ENCODE measurements around the gene LRRC7.

The LRRC7 gene

DNA sequence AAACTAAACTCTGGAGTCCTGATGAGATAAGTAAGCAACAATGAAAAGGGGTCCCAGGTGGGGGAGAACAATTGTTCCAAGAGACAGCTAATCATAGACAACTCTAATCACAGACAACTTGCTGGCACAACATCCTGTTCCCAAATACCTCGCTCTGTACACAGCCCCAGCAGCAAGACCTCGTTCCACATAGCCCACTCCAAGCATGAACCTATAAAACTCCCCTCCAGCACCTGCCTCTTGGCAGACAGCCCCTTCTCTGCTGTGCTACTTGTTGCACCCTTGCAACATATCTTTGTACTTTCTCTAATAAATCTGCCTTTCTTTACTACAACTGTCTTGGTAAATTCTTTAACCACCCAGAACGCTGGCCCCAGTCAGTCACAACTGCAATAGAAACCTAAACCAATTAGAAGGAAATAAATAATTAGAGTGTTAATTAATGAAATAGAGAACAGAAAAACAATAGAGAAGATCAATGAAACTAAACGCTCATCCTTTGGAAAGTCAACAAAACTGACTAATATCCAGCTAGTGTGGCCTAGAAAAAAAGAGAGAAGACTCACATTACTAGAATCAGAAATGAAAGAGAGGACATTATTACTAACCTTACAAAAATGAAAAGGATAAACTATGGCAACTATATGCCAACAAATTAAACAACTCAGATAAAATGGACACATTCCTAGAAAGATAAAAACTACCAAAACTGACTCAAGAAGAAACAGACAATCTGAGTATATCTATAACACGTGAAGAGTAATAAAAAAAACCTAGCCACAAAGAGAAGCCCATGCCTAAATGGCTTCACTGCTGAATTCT is 601.5 kb downstream of the LRRC7 start:
- Histone ChIP-seq H2AFZ (ENCODE audit: low read length) (no peak overlapping the region), H3F3A (ENCODE audit: insufficient read depth, low read length) (no peaks in the 10 kb centered on the region), H3K36me3 (replicated peaks; ENCODE audit: insufficient read depth, low read length) (no peaks in the 10 kb centered on the region; the same call in 1 of the 2 replicates)

DNA sequence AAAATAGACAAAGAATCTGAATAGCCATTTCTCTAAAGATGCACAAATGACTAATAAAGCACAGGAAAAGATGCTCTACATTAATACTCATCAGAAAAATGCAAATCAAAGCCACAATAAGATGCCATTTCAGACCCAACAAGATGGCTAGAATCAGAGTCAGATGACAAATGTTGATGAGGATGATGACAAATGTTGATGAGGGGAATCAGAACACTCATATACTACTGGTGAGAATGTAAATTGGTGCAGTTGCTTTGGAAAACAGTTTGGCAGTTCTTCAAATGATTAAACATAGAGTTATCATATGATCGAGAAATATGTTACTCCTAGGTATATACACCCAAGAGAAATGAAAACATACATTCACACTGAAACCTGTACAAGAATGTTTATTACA is 603.8 kb downstream of the LRRC7 start:
- Histone ChIP-seq H3F3A (ENCODE audit: insufficient read depth, low read length) (no peaks in the 10 kb centered on the region), H2AFZ (ENCODE audit: low read length) (no peak overlapping the region), H3K36me3 (replicated peaks; ENCODE audit: insufficient read depth, low read length) (no peaks in the 10 kb centered on the region; the same call in 1 of the 2 replicates), H3K79me2 (ENCODE audit: low read length) (no peaks in the 10 kb centered on the region), H3K4me1 (ENCODE audit: low read length) (no peaks in the 10 kb centered on the region), H3K9me3 (replicated peaks; ENCODE audit: insufficient read depth, low read length) (no peaks in the 10 kb centered on the region), H3K9me2 (replicated peaks; ENCODE audit: insufficient read depth, low read length) (no peaks in the 10 kb centered on the region), H3K27ac (ENCODE audit: low read length) (no peak overlapping the region), H4K20me1 (ENCODE audit: insufficient read depth, low read length) (no peaks in the 10 kb centered on the region), H3K4me2 (ENCODE audit: low read depth, low read length) (no peak overlapping the region), H3K4me3 (ENCODE audit: low read length) (no peak overlapping the region), H3K27me3 (replicated peaks; ENCODE audit: insufficient read depth, low read length) (no peaks in the 10 kb centered on the region), H3K9ac (ENCODE audit: low read length) (no peak overlapping the region)
- no peak for DNase-seq
- TF ChIP-seq, protein P1, sequence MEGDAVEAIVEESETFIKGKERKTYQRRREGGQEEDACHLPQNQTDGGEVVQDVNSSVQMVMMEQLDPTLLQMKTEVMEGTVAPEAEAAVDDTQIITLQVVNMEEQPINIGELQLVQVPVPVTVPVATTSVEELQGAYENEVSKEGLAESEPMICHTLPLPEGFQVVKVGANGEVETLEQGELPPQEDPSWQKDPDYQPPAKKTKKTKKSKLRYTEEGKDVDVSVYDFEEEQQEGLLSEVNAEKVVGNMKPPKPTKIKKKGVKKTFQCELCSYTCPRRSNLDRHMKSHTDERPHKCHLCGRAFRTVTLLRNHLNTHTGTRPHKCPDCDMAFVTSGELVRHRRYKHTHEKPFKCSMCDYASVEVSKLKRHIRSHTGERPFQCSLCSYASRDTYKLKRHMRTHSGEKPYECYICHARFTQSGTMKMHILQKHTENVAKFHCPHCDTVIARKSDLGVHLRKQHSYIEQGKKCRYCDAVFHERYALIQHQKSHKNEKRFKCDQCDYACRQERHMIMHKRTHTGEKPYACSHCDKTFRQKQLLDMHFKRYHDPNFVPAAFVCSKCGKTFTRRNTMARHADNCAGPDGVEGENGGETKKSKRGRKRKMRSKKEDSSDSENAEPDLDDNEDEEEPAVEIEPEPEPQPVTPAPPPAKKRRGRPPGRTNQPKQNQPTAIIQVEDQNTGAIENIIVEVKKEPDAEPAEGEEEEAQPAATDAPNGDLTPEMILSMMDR (IDR thresholded peaks at IDR 0.05; ENCODE audit: low read length): no peak
- TF ChIP-seq EZH2 (optimal IDR thresholded peaks at IDR 0.05; ENCODE audit: low read depth, low read length): no peak

More for the DNA sequence above, 601.5 kb downstream of the LRRC7 start:
- TF ChIP-seq EZH2phosphoT487 (IDR thresholded peaks at IDR 0.05; ENCODE audit: low read length) (no peak), EZH2 (optimal IDR thresholded peaks at IDR 0.05; ENCODE audit: low read depth, low read length) (no peak)
- TF ChIP-seq, protein P1 (IDR thresholded peaks at IDR 0.05; ENCODE audit: low read length): no peak
- Histone ChIP-seq H3K27ac (ENCODE audit: low read length) (no peak overlapping the region), H3K4me2 (ENCODE audit: low read depth, low read length) (no peak overlapping the region), H3K79me2 (ENCODE audit: low read length) (no peaks in the 10 kb centered on the region), H3K4me1 (ENCODE audit: low read length) (no peaks in the 10 kb centered on the region), H3K27me3 (replicated peaks; ENCODE audit: insufficient read depth, low read length) (no peaks in the 10 kb centered on the region), H3K9me3 (replicated peaks; ENCODE audit: insufficient read depth, low read length) (no peaks in the 10 kb centered on the region), H3K9ac (ENCODE audit: low read length) (no peak overlapping the region), H3K4me3 (ENCODE audit: low read length) (no peak overlapping the region), H3K9me2 (replicated peaks; ENCODE audit: insufficient read depth, low read length) (no peaks in the 10 kb centered on the region), H4K20me1 (ENCODE audit: insufficient read depth, low read length) (no peaks in the 10 kb centered on the region)
- no peak for DNase-seq
